Fibroblast of mammary gland (primary cell): Measurements from ENCODE around the gene BNIPL.

Experiments
- DNase-seq: peaks from one replicate; pipeline ENCODE4 v3.0.0-alpha.2; 2010; ENCODE audit warnings: low read depth
- H3K4me3 ChIP-seq: 2 replicates; pipeline ENCODE4 v1.5.1; 2011; ENCODE audit warnings: low read depth, mild to moderate bottlenecking, low read length, moderate library complexity; ENCODE audit not compliant: control insufficient read depth
- TF ChIP-seq, protein P1 (sequence below): conservative IDR thresholded peaks from 2 replicates; pipeline ENCODE4 v1.5.1; 2011; ENCODE audit warnings: low read depth, low read length, inconsistent platforms; ENCODE audit not compliant: control insufficient read depth, insufficient read depth

The BNIPL gene, protein sequence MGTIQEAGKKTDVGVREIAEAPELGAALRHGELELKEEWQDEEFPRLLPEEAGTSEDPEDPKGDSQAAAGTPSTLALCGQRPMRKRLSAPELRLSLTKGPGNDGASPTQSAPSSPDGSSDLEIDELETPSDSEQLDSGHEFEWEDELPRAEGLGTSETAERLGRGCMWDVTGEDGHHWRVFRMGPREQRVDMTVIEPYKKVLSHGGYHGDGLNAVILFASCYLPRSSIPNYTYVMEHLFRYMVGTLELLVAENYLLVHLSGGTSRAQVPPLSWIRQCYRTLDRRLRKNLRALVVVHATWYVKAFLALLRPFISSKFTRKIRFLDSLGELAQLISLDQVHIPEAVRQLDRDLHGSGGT

DNA sequence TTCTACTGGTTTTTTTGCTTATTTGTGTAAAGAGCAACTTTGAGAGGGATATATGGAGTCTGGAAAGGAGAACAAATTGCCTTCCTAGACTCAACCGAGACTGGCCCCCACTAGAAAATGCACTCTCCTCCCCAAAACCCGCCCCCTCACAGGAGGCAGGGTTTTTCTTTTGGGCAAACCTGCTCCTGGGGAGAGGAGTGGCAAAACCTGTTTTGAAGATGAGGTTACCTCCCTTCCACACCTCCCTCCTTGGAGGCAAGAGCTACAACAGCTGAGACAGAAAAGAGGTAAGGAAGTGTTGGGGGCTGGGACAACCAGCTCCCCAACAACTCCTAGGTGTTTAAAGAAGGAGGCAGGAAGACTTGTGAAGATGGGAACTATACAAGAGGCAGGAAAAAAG lies at the start of gene BNIPL:
TSS of gene BNIPL (plus strand) at position 231 of the 400 bp plus-strand sequence. CDS start at position 371, 140 bp downstream.
- TF ChIP-seq, protein P1, sequence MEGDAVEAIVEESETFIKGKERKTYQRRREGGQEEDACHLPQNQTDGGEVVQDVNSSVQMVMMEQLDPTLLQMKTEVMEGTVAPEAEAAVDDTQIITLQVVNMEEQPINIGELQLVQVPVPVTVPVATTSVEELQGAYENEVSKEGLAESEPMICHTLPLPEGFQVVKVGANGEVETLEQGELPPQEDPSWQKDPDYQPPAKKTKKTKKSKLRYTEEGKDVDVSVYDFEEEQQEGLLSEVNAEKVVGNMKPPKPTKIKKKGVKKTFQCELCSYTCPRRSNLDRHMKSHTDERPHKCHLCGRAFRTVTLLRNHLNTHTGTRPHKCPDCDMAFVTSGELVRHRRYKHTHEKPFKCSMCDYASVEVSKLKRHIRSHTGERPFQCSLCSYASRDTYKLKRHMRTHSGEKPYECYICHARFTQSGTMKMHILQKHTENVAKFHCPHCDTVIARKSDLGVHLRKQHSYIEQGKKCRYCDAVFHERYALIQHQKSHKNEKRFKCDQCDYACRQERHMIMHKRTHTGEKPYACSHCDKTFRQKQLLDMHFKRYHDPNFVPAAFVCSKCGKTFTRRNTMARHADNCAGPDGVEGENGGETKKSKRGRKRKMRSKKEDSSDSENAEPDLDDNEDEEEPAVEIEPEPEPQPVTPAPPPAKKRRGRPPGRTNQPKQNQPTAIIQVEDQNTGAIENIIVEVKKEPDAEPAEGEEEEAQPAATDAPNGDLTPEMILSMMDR: no peak
- no peak for DNase-seq
- H3K4me3 ChIP-seq: no peak within 1 kb of the TSS

DNA sequence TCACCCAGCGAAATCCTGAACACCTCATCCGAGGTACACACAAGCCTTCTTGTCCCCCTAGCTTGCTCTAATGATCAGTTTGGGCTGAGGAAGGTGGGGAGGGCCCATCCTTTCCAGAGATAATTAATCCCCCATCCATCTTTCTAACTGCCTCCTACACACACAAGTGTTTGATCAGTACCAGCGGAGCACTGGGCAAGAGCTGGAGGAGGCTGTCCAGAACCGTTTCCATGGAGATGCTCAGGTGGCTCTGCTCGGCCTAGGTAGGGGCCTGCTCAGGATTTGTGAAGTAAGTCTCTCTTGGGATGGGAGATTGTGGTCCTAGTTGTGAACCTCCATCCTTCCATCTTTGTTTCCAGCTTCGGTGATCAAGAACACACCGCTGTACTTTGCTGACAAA lies 48.5 kb upstream of the BNIPL start:
- no peak for DNase-seq
- H3K4me3 ChIP-seq: no peak overlapping the region
- TF ChIP-seq, protein P1: no peak

DNA sequence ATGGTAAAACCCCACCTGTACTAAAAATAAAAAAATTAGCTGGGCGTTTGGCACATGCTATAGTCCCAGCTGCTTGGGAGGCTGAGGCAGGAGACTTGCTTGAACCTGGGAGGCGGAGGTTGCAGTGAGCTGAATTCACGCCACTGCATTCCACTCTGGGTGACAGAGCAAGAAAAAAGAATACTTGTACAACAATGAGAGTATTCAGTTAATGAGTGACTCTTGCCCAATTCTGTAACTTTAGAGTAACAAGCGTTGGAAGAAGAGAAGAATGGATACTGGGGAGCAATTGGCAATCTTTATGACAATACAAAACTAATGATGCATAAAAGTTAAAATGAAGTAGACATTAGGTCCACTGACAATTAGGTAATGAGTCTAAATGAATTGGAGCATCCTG lies 43.8 kb upstream of the BNIPL start:
- no peak for DNase-seq
- TF ChIP-seq, protein P1: no peak
- no peak overlapping the region for H3K4me3 ChIP-seq

DNA sequence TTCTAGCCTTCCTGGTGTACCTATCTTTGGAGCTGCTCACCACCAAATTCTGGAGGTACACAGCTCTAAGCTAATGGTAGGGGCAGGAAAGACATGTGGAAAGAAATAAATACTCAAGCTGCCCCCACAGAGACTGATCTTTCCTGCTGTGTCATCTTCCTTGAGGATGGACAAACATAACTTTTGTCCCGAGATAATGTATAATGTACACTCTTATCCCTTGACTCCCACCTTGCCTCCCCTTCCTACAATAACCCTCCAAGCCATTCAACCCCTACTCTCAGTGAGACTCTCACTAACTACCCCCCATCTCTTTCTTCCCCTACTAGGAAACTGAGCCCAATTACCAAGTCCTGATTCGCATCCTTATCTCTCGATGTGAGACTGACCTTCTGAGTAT lies 42.1 kb upstream of the BNIPL start:
- H3K4me3 ChIP-seq: no peak overlapping the region
- DNase-seq: no peak
- TF ChIP-seq, protein P1: no peak

DNA sequence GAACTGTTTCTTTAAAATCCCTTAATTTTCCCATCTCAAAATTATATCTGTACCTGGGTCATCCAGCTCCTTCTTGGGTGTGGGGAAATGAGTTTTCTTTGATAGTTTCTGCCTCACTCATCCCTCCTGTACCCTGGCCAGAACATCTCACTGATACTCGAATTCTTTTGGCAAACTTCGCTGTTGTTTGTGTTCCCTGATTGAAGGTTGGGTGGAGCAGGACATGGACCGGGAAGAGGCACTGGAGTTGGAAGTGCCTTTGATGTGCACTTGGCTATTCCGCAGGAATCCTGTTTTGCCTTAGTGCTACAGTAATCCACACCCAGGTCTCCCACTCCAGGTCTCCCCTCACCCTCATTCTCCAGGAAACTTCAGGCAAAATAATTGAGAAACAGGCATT lies 40.9 kb upstream of the BNIPL start:
- DNase-seq: no peak
- TF ChIP-seq, protein P1: no peak
- no peak overlapping the region for H3K4me3 ChIP-seq

DNA sequence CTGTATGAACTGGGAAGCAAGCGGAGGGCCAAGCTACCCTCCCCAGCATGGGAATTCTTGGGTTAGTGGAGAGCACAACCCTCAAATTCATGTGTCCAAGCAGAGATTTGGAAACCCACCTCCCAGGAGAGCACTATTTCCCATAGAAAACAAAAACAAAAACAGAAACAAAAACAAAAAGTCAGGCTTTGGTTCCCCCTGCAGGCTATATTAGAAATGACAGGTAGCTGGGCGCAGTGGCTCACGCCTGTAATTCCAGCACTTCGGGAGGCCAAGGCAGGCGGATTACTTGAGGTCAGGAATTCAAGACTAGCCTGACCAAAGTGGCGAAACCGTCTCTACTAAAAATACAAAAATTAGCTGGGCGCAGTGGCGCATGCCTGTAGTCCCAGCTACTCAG lies 40.5 kb upstream of the BNIPL start:
- no peak overlapping the region for H3K4me3 ChIP-seq
- TF ChIP-seq, protein P1: peak; percentile 68
- DNase-seq: peak; percentile 44

DNA sequence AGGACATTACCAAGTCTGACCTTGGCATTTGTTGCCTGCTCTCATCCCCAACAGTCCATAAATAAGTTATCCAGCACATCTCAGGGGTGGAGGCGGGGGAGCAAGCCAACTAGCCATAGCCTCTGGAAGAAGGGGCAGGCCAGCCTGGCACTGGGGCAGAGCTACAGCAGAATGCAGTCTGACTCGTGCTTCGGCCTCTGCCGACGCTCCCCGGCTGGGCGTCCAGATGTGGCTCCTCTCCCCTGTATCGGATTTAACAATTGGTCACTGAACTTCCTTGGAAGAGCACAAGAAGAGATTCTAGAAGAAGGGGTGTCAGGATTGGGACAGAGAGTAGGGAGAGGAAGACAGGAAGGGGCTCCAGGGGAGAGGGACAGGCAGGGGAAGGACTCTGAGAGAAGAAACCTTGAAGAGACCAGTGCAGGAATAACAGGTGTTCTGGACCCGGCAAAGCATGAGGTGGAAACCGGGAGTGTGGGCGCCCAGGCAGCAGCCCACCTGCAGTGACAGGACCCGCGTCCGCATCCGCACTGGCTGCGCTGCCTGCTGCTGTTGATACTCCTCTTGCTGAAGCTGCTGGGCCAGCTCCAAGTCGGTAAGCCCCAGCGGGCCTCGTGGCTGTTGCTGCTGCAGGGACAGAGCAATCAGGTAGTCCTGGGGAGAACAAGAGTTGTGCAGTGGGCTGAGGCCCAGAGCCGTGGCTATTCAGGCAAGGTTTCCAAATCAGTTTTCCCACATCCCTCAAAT lies 39.1 kb upstream of the BNIPL start:
- H3K4me3 ChIP-seq: no peak overlapping the region
- TF ChIP-seq, protein P1: no peak
- DNase-seq: no peak
